Measurements from ENCODE around the gene NR3C2. TPM values are rescaled to one million over a fixed set of nuclear protein-coding genes. Genes with fewer than 3 reads are reported as not detected.

The NR3C2 gene
- 10.9 TPM for total RNA-seq

GRCh38 chr4:148441986-148442831, at the start of gene NR3C2:
TSS of gene NR3C2 (minus strand) at chr4:148442414.
- peak; percentile 98 for DNase-seq

GRCh38 chr4:148487181-148487580, 45.0 kb upstream of the NR3C2 start:
- DNase-seq, result no peak

GRCh38 chr4:148481636-148482035, 39.4 kb upstream of the NR3C2 start:
- no peak for DNase-seq

GRCh38 chr4:148477276-148477675, 35.1 kb upstream of the NR3C2 start:
- no peak for DNase-seq

- no peak for DNase-seq
Observed at GRCh38 chr4:148469938-148470337, 27.7 kb upstream of the NR3C2 start.

GRCh38 chr4:148454835-148455234, 12.6 kb upstream of the NR3C2 start:
- no peak for DNase-seq

- no peak for DNase-seq
Observed at GRCh38 chr4:148453833-148454232, 11.6 kb upstream of the NR3C2 start.

- no peak for DNase-seq
Observed at GRCh38 chr4:148452970-148453369, 10.8 kb upstream of the NR3C2 start.

GRCh38 chr4:148449921-148450320, 7.7 kb upstream of the NR3C2 start:
- no peak for DNase-seq

- no peak for DNase-seq
Observed at GRCh38 chr4:148448141-148448540, 5.9 kb upstream of the NR3C2 start.

- no peak for DNase-seq
Observed at GRCh38 chr4:148447681-148448080, 5.5 kb upstream of the NR3C2 start.

- DNase-seq, result no peak
Observed at GRCh38 chr4:148445860-148446330, 3.7 kb upstream of the NR3C2 start.

GRCh38 chr4:148445071-148445859, 3.1 kb upstream of the NR3C2 start:
- peak; percentile 50 for DNase-seq

- peak; percentile 66 for DNase-seq
Observed at GRCh38 chr4:148444296-148445070, 2.3 kb upstream of the NR3C2 start.

- DNase-seq, result no peak
Observed at GRCh38 chr4:148443512-148444295, 1.5 kb upstream of the NR3C2 start.

- DNase-seq, result no peak
Observed at GRCh38 chr4:148442832-148443511, 758 bp upstream of the NR3C2 start.

- no peak for DNase-seq
Observed at GRCh38 chr4:148441624-148441985, 609 bp downstream of the NR3C2 start.

GRCh38 chr4:148438047-148438446, 4.2 kb downstream of the NR3C2 start:
- no peak for DNase-seq

- DNase-seq, result no peak
Observed at GRCh38 chr4:148437439-148437838, 4.8 kb downstream of the NR3C2 start.

GRCh38 chr4:148436512-148436911, 5.7 kb downstream of the NR3C2 start:
- DNase-seq, result no peak
